HepG2 (cell line): ENCODE results near the gene SLC6A4. TPM values are rescaled to one million over a fixed set of nuclear protein-coding genes. Genes with fewer than 3 reads are reported as not detected.
A peak's percentile ranks its signal among the peaks of the same experiment; 100 is the strongest.

ENCODE experiments used
- ATF6 ChIP-seq: sonication (generic); formaldehyde crosslinking; conservative IDR thresholded peaks from 2 replicates; pipeline ENCODE4 v1.4.0; 2020; ENCODE audit warnings: missing genetic modification reagents
- FOXC1 ChIP-seq: sonication (generic); formaldehyde crosslinking; IDR thresholded peaks from 2 replicates; pipeline ENCODE4 v1.8.0; 2022; ENCODE audit warnings: mild to moderate bottlenecking, missing genetic modification reagents, borderline replicate concordance
- HOXA3 ChIP-seq: sonication (generic); formaldehyde crosslinking; IDR thresholded peaks from 2 replicates; pipeline ENCODE4 v1.5.0; 2020; ENCODE audit warnings: missing genetic modification reagents
- MED8 ChIP-seq: sonication (generic); formaldehyde crosslinking; IDR thresholded peaks from 2 replicates; pipeline ENCODE4 v1.8.1; 2023; ENCODE audit warnings: mild to moderate bottlenecking, missing genetic modification reagents; ENCODE audit not compliant: insufficient replicate concordance
- MLX ChIP-seq: IDR thresholded peaks from 2 replicates; pipeline ENCODE4 v1.6.1; 2016
- SALL2 ChIP-seq: sonication (generic); formaldehyde crosslinking; IDR thresholded peaks from 2 replicates; pipeline ENCODE4 v1.8.1; 2023; ENCODE audit warnings: mild to moderate bottlenecking, missing genetic modification reagents, inconsistent platforms
- SKIL ChIP-seq: sonication (generic); formaldehyde crosslinking; IDR thresholded peaks from 2 replicates; pipeline ENCODE4 v1.8.0; 2022; ENCODE audit warnings: missing genetic modification reagents, mild to moderate bottlenecking, moderate library complexity, borderline replicate concordance
- SP140L ChIP-seq: sonication (generic); formaldehyde crosslinking; IDR thresholded peaks from 2 replicates; pipeline ENCODE4 v1.4.0; 2020; ENCODE audit warnings: missing genetic modification reagents, borderline replicate concordance
- STAG1 ChIP-seq: sonication (generic); formaldehyde crosslinking; IDR thresholded peaks from 2 replicates; pipeline ENCODE4 v1.4.0; 2020; ENCODE audit warnings: missing genetic modification reagents
- ZNF451 ChIP-seq: sonication (generic); formaldehyde crosslinking; IDR thresholded peaks from 2 replicates; pipeline ENCODE4 v1.5.0; 2020; ENCODE audit warnings: mild to moderate bottlenecking, missing genetic modification reagents
- ZNF543 ChIP-seq: sonication (generic); formaldehyde crosslinking; IDR thresholded peaks from 2 replicates; pipeline ENCODE4 v1.4.0; 2020; ENCODE audit warnings: mild to moderate bottlenecking, missing genetic modification reagents
- ZNF883 ChIP-seq: sonication (generic); formaldehyde crosslinking; IDR thresholded peaks from 2 replicates; pipeline ENCODE4 v1.5.1; 2020; ENCODE audit warnings: mild to moderate bottlenecking, missing genetic modification reagents; ENCODE audit errors: not compliant biosample characterization
- polyA plus RNA-seq, 8 experiments: library from polyadenylated mRNA; depleted of rRNA in 3 of 8; stranded (reverse) in 7 of 8; unstranded in 1 of 8; fragments of >200 nt; fragmentation: Illumina TruSeq in 4 of 8; extraction: Trizol in 4 of 8; gene quantifications; 2 replicates each; pipeline versions ENCODE4 v1.2.1 to v1.2.3, GENCODE V29; 2011 to 2016; ENCODE audit warnings: low read depth in 4 of 8, missing spikeins in 1 of 8, mixed read lengths in 1 of 8; ENCODE audit not compliant: insufficient read depth in 1 of 8
- total RNA-seq, 5 experiments: library from RNA; depleted of rRNA; stranded (reverse); fragments of >200 nt; fragmentation: Illumina TruSeq; extraction: Trizol; gene quantifications; 2 replicates each; pipeline ENCODE4 v1.2.3, GENCODE V29; 2016; ENCODE audit warnings: low read depth in 1 of 5
- TF ChIP-seq, protein P1 (sequence below): IDR thresholded peaks from 2 replicates; pipeline ENCODE4 v1.6.1; 2016; ENCODE audit warnings: low read depth, control low read depth
- TF ChIP-seq, protein P2 (sequence below): sonication (generic); formaldehyde crosslinking; IDR thresholded peaks from 2 replicates; pipeline ENCODE4 v1.8.1; 2023; ENCODE audit warnings: mild to moderate bottlenecking, missing genetic modification reagents
- TF ChIP-seq, protein P3 (sequence below): sonication (generic); formaldehyde crosslinking; IDR thresholded peaks from 2 replicates; pipeline ENCODE4 v1.8.1; 2022; ENCODE audit warnings: low read depth, mild to moderate bottlenecking, missing genetic modification reagents
- TF ChIP-seq, protein P4 (sequence below): sonication (generic); formaldehyde crosslinking; IDR thresholded peaks from 2 replicates; pipeline ENCODE4 v1.8.1; 2022; ENCODE audit warnings: mild to moderate bottlenecking, missing genetic modification reagents

SLC6A4 gene
- total and polyA plus RNA-seq, 2 of the 13 experiments (the other 11 are each of a cell fraction or from before 2014, with no cell fraction given) = 7.6 to 20.3 TPM

DNA sequence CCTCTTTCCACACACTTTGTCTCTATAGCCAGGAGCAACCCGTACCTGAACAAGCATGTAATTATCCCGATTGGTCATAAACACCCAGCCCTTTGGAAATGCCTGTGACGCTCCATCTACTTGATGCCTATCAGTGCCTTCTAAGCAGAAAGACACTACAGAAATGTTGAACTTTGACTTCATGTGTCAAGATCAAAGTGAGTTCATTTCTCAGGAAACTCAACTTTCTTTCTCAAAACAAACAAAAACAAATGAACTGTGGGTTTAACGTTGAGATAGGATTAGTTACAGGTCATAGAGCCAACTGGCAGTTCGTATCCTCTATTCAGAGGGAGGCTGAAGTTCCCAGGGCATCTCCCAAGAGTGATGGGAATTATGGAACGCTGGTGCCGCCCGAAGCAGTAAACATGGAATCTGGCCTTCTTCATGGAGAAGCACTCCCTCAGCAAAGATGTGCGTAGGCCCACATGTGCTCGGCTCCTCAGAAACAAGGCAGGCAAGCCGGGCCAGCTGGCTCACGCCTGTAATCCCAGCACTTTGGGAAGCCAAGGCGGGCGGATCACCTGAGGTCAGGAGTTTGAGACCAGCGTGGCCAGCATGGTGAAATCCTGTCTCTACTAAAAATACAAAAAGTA is 9.5 kb downstream of the SLC6A4 start (continued):
- TF ChIP-seq, protein P1, sequence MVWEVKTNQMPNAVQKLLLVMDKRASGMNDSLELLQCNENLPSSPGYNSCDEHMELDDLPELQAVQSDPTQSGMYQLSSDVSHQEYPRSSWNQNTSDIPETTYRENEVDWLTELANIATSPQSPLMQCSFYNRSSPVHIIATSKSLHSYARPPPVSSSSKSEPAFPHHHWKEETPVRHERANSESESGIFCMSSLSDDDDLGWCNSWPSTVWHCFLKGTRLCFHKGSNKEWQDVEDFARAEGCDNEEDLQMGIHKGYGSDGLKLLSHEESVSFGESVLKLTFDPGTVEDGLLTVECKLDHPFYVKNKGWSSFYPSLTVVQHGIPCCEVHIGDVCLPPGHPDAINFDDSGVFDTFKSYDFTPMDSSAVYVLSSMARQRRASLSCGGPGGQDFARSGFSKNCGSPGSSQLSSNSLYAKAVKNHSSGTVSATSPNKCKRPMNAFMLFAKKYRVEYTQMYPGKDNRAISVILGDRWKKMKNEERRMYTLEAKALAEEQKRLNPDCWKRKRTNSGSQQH (CRISPR knock-in tag) = no peak
- TF ChIP-seq SKIL (no peak), ZNF883 (no peak), ZNF451 (CRISPR knock-in tag) (no peak), SALL2 (CRISPR knock-in tag) (no peak), ATF6 (CRISPR knock-in tag) (no peak), ZNF543 (CRISPR knock-in tag) (no peak; the same call in 1 of the 2 replicates), MLX (CRISPR knock-in tag) (no peak), SP140L (CRISPR knock-in tag) (no peak), MED8 (CRISPR knock-in tag) (no peak), STAG1 (CRISPR knock-in tag) (no peak), FOXC1 (CRISPR knock-in tag) (0 out of 2 replicates have a peak, but pooled peaks have one; percentile 33), HOXA3 (CRISPR knock-in tag) (peak; percentile 44; the same call in 1 of the 2 replicates)
- TF ChIP-seq, protein P2, sequence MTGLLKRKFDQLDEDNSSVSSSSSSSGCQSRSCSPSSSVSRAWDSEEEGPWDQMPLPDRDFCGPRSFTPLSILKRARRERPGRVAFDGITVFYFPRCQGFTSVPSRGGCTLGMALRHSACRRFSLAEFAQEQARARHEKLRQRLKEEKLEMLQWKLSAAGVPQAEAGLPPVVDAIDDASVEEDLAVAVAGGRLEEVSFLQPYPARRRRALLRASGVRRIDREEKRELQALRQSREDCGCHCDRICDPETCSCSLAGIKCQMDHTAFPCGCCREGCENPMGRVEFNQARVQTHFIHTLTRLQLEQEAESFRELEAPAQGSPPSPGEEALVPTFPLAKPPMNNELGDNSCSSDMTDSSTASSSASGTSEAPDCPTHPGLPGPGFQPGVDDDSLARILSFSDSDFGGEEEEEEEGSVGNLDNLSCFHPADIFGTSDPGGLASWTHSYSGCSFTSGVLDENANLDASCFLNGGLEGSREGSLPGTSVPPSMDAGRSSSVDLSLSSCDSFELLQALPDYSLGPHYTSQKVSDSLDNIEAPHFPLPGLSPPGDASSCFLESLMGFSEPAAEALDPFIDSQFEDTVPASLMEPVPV (CRISPR knock-in tag) = 0 out of 2 replicates have a peak, but pooled peaks have one; percentile 48
- TF ChIP-seq, protein P3, sequence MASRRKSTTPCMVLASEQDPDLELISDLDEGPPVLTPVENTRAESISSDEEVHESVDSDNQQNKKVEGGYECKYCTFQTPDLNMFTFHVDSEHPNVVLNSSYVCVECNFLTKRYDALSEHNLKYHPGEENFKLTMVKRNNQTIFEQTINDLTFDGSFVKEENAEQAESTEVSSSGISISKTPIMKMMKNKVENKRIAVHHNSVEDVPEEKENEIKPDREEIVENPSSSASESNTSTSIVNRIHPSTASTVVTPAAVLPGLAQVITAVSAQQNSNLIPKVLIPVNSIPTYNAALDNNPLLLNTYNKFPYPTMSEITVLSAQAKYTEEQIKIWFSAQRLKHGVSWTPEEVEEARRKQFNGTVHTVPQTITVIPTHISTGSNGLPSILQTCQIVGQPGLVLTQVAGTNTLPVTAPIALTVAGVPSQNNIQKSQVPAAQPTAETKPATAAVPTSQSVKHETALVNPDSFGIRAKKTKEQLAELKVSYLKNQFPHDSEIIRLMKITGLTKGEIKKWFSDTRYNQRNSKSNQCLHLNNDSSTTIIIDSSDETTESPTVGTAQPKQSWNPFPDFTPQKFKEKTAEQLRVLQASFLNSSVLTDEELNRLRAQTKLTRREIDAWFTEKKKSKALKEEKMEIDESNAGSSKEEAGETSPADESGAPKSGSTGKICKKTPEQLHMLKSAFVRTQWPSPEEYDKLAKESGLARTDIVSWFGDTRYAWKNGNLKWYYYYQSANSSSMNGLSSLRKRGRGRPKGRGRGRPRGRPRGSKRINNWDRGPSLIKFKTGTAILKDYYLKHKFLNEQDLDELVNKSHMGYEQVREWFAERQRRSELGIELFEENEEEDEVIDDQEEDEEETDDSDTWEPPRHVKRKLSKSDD (CRISPR knock-in tag) = no peak
- TF ChIP-seq, protein P4, sequence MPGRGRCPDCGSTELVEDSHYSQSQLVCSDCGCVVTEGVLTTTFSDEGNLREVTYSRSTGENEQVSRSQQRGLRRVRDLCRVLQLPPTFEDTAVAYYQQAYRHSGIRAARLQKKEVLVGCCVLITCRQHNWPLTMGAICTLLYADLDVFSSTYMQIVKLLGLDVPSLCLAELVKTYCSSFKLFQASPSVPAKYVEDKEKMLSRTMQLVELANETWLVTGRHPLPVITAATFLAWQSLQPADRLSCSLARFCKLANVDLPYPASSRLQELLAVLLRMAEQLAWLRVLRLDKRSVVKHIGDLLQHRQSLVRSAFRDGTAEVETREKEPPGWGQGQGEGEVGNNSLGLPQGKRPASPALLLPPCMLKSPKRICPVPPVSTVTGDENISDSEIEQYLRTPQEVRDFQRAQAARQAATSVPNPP (CRISPR knock-in tag) = no peak
